ENCODE results near the gene SMARCAD1.

DNA sequence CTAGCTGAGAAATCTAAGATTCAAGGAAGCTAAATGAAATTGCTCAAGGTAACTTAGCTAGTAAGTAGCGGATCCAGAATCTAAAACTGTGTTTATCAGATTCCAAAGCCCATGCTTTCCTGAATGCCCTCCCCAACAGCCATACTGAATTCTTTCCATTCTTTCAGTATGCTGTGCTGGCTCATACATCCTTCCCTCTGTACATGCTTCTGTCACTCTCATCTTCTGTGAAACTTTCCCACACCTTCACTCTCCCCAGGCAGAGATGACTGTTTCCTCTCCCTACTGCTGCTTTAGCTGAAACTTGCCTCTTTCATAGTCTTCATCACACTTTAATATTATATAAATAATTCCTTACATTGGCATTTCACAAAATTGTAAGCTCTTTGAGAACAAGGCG is 39.3 kb upstream of the SMARCAD1 start:
- TF ChIP-seq, protein P1, sequence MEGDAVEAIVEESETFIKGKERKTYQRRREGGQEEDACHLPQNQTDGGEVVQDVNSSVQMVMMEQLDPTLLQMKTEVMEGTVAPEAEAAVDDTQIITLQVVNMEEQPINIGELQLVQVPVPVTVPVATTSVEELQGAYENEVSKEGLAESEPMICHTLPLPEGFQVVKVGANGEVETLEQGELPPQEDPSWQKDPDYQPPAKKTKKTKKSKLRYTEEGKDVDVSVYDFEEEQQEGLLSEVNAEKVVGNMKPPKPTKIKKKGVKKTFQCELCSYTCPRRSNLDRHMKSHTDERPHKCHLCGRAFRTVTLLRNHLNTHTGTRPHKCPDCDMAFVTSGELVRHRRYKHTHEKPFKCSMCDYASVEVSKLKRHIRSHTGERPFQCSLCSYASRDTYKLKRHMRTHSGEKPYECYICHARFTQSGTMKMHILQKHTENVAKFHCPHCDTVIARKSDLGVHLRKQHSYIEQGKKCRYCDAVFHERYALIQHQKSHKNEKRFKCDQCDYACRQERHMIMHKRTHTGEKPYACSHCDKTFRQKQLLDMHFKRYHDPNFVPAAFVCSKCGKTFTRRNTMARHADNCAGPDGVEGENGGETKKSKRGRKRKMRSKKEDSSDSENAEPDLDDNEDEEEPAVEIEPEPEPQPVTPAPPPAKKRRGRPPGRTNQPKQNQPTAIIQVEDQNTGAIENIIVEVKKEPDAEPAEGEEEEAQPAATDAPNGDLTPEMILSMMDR (conservative IDR thresholded peaks at IDR 0.05 in 1 of 2, IDR thresholded peaks at IDR 0.05 in 1 of 2; ENCODE audit: extremely low read depth in 1 of 2, insufficient read depth in 1 of 2, low read depth in 1 of 2, low read length in 2 of 2), result no peak
- TF ChIP-seq EZH2 (IDR thresholded peaks at IDR 0.05; ENCODE audit: borderline replicate concordance, low read length), result no peak
